Large intestine (tissue), 3 donors: ENCODE results near the gene RPS10. TPM values are rescaled to one million over a fixed set of nuclear protein-coding genes. Genes with fewer than 3 reads are reported as not detected.
"Not testable (repeated sequence)": the region's sequence is repeated elsewhere in the genome, so short reads cannot be mapped to it uniquely, and the experiment has no call there.

Source experiments
- DNase-seq, 2 donors: peaks; one replicate each; pipeline versions ENCODE4 v3.0.0 to v3.0.0-alpha.2; 2013
- H3K27ac ChIP-seq: one replicate; pipeline ENCODE4 v1.5.1; 2013; ENCODE audit warnings: low read length
- H3K27me3 ChIP-seq: 2 replicates; pipeline ENCODE4 v1.6.1; 2013; ENCODE audit warnings: low read length; ENCODE audit not compliant: control insufficient read depth, insufficient read depth
- H3K36me3 ChIP-seq: 2 replicates; pipeline ENCODE4 v1.6.1; 2013; ENCODE audit warnings: low read length; ENCODE audit not compliant: control insufficient read depth, insufficient read depth
- H3K4me1 ChIP-seq: one replicate; pipeline ENCODE4 v1.6.1; 2013; ENCODE audit warnings: low read length; ENCODE audit not compliant: control insufficient read depth, insufficient read depth
- H3K4me3 ChIP-seq: one replicate; pipeline ENCODE4 v1.5.1; 2013; ENCODE audit warnings: low read length
- H3K9me3 ChIP-seq: one replicate; pipeline ENCODE4 v1.6.1; 2013; ENCODE audit warnings: mild to moderate bottlenecking, low read depth, low read length, moderate library complexity; ENCODE audit not compliant: control insufficient read depth
- WGBS: methylation state at CpG from one replicate; pipeline ENCODE4 v1.1.5; 2013; ENCODE audit warnings: low lambda C conversion rate; ENCODE audit not compliant: insufficient coverage; 5-methylcytosine and 5-hydroxymethylcytosine counted together
- polyA plus RNA-seq: library from polyadenylated mRNA; unstranded; fragments of 120-200 nt; gene quantifications from one replicate; pipeline ENCODE4 v1.2.1, GENCODE V29; 2013

The RPS10 gene
- polyA plus RNA-seq, 1 donor: 2,184 TPM

- H3K36me3 ChIP-seq: no peaks in the 10 kb centered on the region
- DNase-seq: no peak
- no peaks in the 10 kb centered on the region for H3K9me3 ChIP-seq
- WGBS: 80% methylated on average over 3 of the region's 4 CpGs
- no peaks in the 10 kb centered on the region for H3K27me3 ChIP-seq
- H3K4me1 ChIP-seq: no peaks in the 10 kb centered on the region
- no peak overlapping the region for H3K27ac ChIP-seq
- H3K4me3 ChIP-seq: no peak overlapping the region
These were observed 51.4 kb downstream of the RPS10 start for GRCh38 chr6:34374508-34374907.

DNA sequence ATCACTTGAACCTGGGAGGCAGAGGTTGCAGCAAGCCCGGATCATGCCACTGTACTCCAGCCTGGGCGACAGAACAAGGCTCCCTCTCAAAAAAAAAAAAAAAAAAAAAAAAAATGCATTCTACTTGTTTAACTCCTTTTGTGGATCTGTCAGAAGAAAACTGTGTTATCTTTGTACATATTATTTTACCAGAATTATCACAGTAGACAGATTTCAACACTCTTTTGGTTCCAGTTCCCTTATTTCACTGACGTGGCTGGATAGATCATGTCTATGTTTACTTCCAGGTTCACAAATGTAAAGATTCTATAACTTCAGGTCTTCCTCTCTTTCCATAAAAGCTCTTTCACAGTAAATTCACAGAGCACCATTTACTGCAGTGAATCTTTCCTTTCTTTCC lies 51.8 kb downstream of the RPS10 start:
- Histone ChIP-seq H3K9me3 (no peaks in the 10 kb centered on the region), H3K27ac (no peak overlapping the region), H3K4me3 (no peak overlapping the region), H3K4me1 (no peaks in the 10 kb centered on the region), H3K27me3 (no peaks in the 10 kb centered on the region), H3K36me3 (no peaks in the 10 kb centered on the region)
- no peak for DNase-seq
- WGBS: 67% methylated on average over 1 of the region's 3 CpGs

- no peaks in the 10 kb centered on the region for H3K9me3 ChIP-seq
- H3K27ac ChIP-seq: no peak overlapping the region
- WGBS: no CpG with 5 or more reads among the region's 5 CpGs
- H3K4me3 ChIP-seq: no peak overlapping the region
- H3K36me3 ChIP-seq: no peaks in the 10 kb centered on the region
- no peaks in the 10 kb centered on the region for H3K4me1 ChIP-seq
- DNase-seq: no peak
- no peaks in the 10 kb centered on the region for H3K27me3 ChIP-seq
These were observed 52.4 kb downstream of the RPS10 start for GRCh38 chr6:34373511-34373910.

DNA sequence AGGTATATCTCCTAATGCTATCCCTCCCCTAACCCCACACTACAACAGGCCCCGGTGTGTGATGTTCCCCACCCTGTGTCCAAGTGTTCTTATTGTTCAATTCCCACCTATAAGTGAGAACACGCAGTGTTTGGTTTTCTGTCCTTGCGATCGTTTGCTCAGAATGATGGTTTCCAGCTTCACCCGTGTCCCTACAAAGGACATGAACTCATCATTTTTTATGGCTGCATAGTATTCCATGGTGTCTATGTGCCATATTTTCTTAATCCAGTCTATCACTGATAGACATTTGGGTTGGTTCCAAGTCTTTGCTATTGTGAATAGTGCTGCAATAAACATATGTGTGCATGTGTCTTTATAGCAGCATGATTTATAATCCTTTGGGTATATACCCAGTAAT lies 54.0 kb downstream of the RPS10 start:
- not testable (repeated sequence) for H3K4me1 ChIP-seq, H3K27me3 ChIP-seq, H3K9me3 ChIP-seq

GRCh38 chr6:34370361-34370760 lies 55.5 kb downstream of the RPS10 start:
- WGBS: no CpG with 5 or more reads among the region's 5 CpGs

More for the DNA sequence above, 54.0 kb downstream of the RPS10 start:
- not testable (repeated sequence) for H3K27ac ChIP-seq, H3K36me3 ChIP-seq, DNase-seq, H3K4me3 ChIP-seq
- WGBS: 100% methylated on average over 4 of the region's 5 CpGs

GRCh38 chr6:34369385-34369784 lies 56.5 kb downstream of the RPS10 start:
- WGBS: 85% methylated on average over 2 of the region's 4 CpGs
- Histone ChIP-seq H3K9me3 (no peaks in the 10 kb centered on the region), H3K27me3 (no peaks in the 10 kb centered on the region), H3K4me3 (no peak overlapping the region), H3K27ac (no peak overlapping the region), H3K4me1 (no peaks in the 10 kb centered on the region), H3K36me3 (no peaks in the 10 kb centered on the region)
- no peak for DNase-seq

More at GRCh38 chr6:34370361-34370760, 55.5 kb downstream of the RPS10 start:
- no peak for DNase-seq
- no peak overlapping the region for H3K4me3 ChIP-seq
- no peak overlapping the region for H3K27ac ChIP-seq
- H3K4me1 ChIP-seq: no peaks in the 10 kb centered on the region
- H3K27me3 ChIP-seq: no peaks in the 10 kb centered on the region
- H3K36me3 ChIP-seq: no peaks in the 10 kb centered on the region
- no peaks in the 10 kb centered on the region for H3K9me3 ChIP-seq

Other genes starting within 250 kb of the RPS10 start
- 208 TPM for gene HMGA1, start 189.2 kb downstream of the RPS10 start, polyA plus RNA-seq
- gene SMIM29, start 177.1 kb downstream of the RPS10 start, polyA plus RNA-seq: 10.1 TPM
- 13.5 TPM for gene NUDT3, start 33.4 kb downstream of the RPS10 start, polyA plus RNA-seq
- 0.33 TPM for gene PACSIN1, start 40.0 kb upstream of the RPS10 start, polyA plus RNA-seq
- gene SPDEF, start 130.3 kb upstream of the RPS10 start, polyA plus RNA-seq: 11.6 TPM